Amygdala (tissue), 56 donors: ENCODE measurements around the gene AIG1.
"Not testable (repeated sequence)": the region's sequence is repeated elsewhere in the genome, so short reads cannot be mapped to it uniquely, and the experiment has no call there.

Experiments
- DNase-seq, 56 donors: peaks; one replicate each; lab custom pipeline; 2025; lab: John Stamatoyannopoulos, UW

Gene AIG1, protein sequence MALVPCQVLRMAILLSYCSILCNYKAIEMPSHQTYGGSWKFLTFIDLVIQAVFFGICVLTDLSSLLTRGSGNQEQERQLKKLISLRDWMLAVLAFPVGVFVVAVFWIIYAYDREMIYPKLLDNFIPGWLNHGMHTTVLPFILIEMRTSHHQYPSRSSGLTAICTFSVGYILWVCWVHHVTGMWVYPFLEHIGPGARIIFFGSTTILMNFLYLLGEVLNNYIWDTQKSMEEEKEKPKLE

DNA sequence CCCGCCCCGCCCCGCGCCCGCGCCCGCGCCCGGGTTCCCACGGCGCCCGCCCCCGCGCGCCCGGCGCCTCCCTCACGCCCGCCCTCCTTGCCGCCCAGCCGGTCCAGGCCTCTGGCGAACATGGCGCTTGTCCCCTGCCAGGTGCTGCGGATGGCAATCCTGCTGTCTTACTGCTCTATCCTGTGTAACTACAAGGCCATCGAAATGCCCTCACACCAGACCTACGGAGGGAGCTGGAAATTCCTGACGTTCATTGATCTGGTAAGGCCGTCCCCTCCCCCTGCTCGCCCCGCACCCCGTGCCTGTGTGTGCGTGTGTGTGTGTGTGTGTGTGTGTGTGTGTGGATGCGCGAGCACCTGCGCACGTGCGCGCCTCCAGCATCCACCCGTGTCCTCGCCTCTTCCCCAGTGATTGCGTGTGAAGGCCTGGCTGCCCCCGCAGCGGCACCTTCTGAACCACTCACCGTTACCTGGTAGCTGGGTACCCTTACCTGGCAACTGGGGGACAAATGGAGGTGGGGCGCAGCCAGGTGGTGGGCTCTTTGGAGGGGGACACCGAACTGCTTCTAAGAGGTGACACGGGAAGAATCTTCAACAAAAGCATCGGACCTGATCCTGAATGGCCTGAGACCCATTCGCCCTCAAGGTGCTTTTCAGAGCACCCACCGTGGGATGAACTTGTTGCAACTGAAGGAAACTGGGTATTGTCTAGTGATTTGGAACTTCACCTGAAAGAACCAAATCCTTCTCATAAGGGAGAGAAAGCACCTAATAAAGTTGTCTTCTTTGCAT lies at the start of gene AIG1:
Gene AIG1, plus strand, starts transcription at position 84 of the 791 bp plus-strand sequence. Its CDS starts 37 bp downstream, at position 121.
- DNase-seq, result peak in 52 of 56 donors; percentile 24 to 88 (median 72)

DNA sequence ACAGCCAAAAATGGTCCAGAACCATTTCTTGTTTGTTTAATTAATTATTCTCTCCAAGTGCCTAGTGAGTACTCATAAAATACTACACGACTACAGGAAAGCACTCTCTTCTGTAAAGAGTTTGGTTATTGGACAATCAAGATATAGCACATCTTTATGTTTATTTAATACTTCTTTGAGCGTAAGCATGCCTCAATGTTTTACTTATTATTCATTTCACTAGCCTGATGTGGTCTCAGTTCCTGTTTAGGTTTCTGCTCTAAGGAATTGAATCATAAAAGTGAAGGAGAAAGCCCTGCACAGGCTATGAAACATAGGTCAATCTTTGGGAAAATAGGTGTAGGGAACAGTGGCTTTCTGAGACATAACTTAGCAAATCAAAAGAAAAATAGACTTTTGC lies 45.9 kb upstream of the AIG1 start:
- no peak for DNase-seq

DNA sequence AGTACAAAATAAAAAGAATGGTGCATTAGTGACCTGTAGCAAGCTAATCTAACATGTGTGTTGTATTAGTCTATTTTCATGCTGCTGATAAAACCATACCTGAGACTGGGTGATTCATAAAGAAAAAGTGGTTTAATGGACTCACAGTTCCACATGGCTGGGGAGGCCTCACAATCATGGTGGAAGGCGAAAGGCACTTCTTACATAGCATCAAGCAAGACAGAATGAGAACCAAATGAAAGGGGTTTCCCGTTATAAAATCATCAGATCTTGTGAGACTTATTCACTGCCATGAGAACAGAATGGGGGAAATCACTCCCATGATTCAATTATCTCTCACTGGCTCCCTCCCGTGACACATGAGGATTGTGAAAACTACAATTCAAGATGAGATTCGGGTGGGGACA lies 45.4 kb upstream of the AIG1 start:
- DNase-seq, result no peak

DNA sequence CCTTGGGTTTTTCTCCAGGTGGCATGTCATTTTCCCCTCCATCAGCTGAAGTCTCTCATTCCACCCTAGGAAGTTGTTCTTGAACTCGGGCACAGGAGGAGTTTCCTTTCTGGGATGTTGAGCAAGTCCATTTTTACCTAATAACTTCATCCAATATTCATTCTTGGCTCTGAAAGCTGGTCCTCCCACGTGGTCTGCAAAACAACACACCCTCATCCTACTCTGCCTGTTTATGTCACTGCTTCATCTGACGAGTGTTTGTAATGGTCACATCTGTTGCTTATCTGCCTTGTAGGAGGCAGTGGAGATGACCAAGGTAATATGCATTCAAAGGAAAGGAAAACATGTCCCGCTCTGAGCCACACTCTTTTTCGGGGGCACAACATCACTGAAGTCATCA lies 41.7 kb upstream of the AIG1 start:
- no peak for DNase-seq

DNA sequence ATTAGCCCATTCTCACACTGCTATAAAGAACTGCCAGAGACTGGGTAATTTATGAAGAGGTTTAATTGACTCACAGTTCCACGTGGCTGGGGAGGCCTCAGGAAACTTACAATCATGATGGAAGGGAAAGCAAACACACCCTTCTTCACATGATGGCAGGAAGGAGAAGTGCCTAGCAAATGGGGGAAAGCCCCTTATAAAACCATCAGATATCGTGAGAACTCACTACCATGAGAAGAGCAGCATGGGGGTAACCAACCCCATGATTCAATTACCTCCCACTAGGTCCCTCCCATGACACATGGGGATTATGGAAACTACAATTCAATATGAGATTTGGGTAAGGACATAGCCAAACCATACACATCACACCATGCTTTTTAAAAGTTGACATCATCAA lies 39.8 kb upstream of the AIG1 start:
- DNase-seq, result not testable (repeated sequence)

DNA sequence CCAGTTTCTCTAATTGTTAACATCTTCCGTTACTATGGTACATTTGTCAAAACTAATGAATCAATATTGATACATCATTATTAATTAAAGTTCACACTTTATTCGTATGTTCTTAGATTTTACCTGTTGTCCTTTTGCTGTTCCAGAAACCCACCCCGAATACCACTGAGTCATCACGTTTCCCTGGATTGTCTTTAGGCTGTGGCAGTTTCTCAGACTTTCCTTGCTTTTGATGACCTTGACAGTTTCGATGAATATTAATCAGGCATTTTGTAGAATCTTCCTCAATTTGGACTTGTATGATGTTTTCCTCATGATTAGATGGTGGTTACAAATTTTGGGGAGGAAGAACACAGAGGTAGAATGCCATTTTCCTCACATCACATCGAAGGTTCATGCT lies 39.1 kb upstream of the AIG1 start:
- no peak for DNase-seq

DNA sequence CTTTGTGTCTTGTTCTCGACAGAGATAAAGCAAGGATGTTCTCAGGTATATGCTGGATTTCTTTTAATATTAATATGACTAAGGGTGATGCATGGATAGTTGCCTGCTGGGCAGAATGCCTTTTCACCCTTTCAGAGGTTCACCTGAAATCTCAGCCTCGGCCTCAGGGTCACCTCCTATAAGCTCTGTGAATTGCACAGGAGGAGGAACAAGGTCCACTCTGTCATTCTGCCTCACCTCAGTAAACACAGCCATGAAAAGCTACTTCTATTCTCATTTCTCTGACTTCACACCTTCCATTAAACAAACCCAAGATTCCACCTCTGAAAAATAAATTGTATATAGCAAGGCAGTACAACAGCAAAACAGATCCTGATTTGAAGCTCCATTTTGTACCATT lies 38.1 kb upstream of the AIG1 start:
- no peak for DNase-seq

DNA sequence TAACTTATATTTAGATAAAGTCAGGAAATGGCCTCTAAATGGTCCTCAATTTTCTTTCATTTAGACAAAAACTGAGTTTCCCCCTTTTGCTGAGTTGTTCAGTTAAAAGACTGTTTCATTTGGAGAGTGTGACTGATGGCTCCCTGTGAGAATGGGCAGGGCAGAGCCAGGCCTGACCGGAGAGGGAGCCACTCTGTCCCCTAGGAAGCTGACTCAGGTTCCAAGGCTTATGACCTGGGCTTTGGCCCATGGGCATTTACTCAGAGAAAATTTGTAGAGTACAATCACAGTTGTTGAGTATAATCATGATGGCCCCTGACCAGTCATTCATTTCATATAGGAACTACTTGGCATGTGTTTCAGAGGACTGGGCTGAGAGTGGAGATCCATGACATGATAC lies 37.0 kb upstream of the AIG1 start:
- DNase-seq, result no peak

DNA sequence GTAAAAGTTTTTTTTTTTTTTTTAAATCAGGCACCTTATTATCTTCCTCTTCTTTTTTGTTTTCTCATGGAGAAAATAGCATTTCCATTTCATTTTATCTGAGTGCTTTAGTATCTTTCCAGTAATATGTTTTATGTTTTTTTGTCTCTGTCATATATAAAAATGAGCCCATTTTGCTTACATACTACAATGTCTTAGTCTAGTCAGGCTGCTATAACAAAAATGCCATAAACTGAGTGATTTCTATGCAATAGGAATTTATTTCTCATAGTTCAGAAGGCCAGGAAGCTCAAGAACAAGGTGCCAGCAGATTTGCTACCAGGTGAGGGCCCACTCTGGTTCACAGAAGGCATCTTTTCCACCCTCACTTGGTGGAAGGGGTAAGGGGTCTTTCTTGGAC lies 35.7 kb upstream of the AIG1 start:
- DNase-seq, result no peak

DNA sequence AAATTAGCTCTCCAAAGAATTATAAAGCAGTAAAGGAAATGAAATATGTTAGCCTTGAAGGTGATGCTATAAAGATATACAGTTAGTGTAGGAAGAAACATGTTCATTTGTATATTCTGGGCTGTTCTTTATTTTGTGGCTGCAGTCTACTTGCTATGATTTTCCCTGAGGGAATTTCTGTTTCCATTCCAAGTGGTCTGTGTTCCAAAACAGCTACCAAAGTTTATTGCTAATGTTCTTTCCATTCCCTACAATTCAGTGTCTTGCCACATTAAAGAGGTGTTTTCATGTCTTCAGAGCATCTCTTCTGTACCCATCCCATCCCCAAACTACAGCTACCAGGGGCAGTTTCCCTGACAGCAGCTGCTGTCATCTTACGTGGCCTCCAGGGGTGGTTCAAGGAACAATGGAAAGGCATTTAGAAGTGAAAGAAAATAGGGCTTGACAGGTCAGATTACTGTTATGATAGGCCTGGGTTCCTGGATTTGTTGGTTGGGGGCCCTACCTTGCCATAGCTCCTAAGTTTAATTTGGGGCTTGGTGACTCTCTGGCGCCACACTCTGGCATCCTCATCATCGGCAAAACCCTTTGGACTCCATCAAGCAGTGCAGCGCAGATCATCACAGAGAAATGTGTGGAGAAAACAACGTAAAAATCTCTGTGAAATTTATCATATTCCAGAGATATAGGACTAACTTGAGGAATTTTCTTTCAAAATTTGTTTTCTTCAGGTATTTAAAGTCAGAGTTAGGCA lies 33.8 kb upstream of the AIG1 start:
- peak in 18 of 56 donors; percentile 0 to 56 (median 8) for DNase-seq

DNA sequence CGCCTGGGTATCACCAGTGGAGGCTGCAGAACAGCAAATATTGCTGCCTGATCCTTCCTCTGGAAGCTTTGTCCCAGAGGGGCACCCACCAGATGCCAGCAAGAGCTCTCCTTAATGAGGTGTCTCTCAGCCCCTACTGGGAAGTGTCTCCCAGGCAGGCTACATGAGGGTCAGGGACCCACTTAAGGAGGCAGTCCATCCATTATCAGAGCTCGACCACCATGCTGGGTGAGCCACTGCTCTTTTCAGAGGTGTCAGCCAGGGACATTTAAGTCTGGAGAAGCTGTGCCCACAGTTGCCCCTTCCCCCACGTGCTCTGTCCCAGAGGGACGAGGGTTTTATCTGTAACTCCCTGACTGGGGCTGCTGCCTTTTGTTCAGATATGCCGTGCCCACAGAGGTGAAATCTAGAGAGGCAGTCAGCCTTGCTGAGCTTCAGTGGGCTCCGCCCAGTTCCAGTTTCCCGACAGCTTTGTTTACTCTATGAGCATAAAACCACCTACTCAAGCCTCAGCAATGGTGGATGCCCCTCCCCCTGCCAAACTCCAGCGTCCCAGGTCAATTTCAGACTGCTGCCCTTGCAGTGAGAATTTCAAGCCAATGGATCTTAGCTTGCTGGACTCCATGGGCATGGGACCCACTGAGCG lies 25.9 kb upstream of the AIG1 start:
- no peak for DNase-seq

DNA sequence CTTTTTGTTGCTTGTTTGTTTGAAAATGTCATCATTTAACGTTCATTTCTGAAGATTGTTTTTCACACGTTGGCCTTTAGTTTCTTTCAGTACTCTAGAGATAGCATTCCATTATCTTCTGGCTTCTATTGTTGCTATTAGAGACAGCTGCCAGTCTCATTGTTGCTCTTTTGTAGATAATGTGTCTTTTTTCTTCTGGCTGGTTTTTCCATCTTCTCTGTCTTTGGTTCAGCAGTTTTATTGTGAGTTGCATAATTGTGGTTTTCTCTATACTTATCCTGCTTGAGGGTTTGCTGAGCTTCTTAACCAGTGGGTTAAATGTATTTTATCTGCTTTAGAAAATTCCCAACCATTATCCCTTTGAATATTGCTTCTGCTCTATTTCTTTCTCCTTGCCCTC lies 23.2 kb upstream of the AIG1 start:
- no peak for DNase-seq

DNA sequence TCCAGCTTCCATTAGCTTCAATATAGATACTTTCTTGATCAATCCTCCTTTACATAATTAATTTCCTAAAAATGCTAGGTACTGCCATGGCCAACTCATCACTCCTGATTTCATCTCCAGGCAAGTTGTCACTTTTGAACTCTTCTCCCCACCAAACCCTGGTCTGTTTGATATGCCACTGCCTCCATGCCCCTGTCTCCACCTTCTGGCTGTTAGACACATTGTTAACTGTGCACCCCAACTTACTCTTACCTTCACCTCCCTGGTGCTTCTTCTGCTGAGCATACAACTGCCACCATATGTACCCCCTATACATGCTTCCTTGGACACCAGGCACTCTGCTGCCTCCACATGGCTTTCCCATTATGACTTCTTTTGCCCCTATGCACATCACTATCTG lies 21.9 kb upstream of the AIG1 start:
- no peak for DNase-seq

DNA sequence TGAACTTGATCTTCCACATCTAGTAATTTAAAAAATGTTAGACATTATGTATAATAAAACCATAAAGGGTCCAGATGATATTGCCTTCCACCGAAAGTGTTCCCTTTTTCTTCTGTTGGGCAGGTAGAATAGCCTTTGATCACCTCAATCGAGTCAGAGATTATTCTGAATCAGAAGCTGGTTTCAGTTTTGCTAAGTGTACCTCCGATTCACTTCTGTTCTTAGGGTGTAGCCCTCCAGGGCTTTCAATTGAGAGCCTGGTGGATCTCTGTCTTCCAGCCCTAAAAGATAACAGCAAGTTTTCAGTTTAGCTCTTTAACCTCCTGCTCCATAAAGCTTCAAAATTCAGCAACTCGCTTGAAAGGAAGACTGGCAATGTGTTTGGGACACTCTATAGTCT lies 21.1 kb upstream of the AIG1 start:
- no peak for DNase-seq

DNA sequence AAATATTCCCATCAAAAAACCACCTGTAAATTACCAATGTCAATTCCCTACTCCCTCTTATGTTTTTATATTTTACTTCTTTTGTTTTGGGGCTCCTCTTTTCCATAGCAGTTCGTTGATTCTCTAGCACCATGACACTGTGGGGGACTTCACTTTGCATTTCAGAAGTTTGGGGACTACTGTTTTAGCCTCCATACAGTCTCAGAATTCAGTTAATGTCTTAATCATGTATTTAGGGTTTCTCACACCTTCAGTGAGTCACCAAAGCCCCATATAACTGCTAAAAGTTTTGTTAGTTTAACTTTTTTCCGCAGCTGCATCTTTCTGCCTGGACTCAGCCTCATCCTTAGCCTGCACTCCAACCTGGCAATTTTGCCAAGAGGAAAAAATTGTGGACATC lies 20.7 kb upstream of the AIG1 start:
- DNase-seq, result no peak

DNA sequence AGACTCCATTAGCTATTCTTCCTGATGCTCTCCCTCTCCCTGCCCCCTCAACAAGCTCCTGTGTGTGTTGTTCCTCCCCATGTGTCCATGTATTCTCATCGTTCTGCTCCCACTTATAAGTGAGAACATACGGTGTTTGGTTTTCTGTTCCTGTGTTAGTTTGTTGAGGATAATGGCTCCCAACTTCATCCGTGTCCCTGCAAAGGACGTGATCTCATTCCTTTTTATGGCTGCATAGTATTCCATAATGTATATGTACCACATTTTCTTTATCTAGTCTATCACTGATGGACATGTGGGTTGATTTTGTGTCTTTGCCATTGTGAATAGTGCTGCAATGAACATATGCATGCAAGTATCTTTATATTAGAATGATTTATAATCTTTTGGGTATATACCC lies 16.3 kb upstream of the AIG1 start:
- DNase-seq, result not testable (repeated sequence)

DNA sequence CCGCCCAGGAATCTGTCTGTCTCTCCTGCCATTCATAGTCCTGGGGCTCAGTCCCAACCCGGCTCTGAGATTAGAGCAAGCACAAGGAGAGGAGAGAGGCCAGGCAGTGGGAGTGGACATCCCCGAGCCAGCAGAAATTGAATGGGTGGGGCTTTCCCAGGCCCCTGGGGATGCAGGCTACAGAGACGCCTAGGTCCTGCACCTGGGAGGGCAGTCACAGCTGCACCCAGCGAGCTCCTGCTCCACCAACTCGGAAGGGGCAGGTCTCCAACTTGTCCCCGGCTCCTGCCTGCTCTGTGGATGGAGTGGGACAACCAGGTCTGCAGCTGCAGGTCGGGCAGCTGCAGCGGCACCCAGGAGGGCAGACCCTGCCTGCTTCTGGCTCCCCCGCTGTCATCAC lies 11.1 kb upstream of the AIG1 start:
- DNase-seq, result no peak

DNA sequence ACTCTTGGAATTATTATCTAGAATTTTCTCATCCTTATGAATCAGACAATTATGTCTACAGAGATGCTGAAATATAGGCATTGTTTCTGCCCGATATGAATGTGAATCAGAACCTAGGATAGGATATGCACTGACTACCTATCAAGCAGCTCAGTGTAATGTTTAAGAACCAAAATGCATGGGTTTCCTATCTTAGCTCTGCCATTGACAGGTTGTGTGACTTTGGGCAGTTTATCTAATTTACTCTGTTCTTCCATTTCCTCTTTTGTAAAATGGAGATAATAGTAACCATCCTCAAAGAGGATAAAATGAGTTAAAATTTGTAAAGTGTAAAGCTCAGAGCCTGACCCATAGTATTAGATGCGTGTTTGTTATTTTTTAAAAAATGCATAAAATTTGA lies 10.2 kb upstream of the AIG1 start:
- DNase-seq, result no peak

DNA sequence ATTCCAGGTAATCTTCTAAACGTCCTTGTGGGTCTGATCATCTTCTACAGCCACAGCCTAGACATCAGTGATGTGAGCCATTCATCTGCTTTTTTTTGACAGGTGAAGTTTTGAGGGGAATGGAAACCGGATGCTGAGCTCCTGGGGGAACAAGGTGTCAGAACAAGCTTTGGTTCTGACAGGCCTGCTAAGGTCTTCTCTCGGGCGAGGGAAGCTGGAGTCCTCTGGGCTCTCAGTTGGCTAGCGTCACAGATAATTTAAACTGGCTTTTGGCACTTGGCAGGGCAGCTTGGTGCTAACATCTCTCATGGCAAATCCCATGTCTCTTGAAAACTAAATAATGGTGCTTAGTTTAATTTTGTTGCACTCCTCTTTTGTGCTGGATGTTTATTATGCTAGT lies 8.4 kb upstream of the AIG1 start:
- no peak for DNase-seq

DNA sequence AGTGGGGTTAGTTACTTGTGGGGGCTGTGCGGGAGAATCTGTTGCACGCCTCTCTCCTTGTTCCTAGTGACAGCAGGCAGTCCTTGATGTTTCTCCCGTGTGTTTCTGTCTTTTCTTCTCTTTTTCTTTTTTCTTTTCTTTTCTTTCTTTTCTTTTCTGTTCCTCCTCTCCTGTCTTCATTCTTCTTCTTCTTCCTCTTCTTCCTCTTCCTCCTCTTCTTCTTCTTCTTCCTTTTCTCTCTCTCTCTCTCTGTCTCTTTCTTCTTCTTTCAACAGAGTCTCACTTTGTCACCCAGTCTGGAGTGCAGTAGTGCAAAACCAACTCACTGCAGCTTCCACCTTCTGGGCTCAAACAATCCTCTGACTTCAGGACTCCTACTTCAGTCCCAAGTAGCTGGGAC lies 6.8 kb upstream of the AIG1 start:
- no peak for DNase-seq

DNA sequence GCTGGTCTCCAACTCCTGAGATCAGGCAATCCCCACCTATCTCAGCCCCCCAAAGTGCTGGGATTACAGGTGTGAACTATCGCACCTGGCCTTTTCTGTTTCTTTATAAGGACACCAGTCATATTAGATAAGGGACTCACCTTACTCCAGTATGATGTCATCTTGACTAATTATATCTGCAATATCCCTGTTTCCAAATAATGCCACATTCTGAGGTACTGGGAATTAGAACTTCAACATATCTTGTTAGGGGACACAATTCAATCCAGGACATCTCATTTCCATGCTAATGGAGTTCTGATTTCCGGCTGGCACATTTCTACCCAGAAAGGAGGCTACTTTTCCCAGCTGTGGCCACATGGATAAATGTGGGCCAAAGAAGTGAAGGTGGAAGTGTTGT lies 6.4 kb upstream of the AIG1 start:
- no peak for DNase-seq
